ENCODE measurements around the gene FDX2. TPM values are rescaled to one million over a fixed set of nuclear protein-coding genes. Genes with fewer than 3 reads are reported as not detected.

Gene FDX2
- total RNA-seq, 1 experiment from 2014 or later = 79.5 TPM

- ATAC-seq (peak; percentile 76), DNase-seq (peak; percentile 98)
- peak within 1 kb of the TSS; percentile 96 for H3K4me2 ChIP-seq (ENCODE audit: low read length)
- H3F3A ChIP-seq (ENCODE audit: low read length, unreplicated experiment) = no peaks in the 10 kb centered on the region
- H3K9me3 ChIP-seq (ENCODE audit: low read length) = no peaks in the 10 kb centered on the region
- peaks cover 50% of the 10 kb centered on the region for H3K79me2 ChIP-seq (ENCODE audit: low read length)
- peaks cover 20% of the 10 kb centered on the region for H3K36me3 ChIP-seq (ENCODE audit: low read depth, low read length)
- intact Hi-C loops (cut with micrococcal nuclease) = loop anchor here (10.0 kb wide), 1 partner anchor 52 kb away; the partner anchor contains the start of gene TYK2
- peak within 1 kb of the TSS; percentile 84 for H2AFZ ChIP-seq (ENCODE audit: low read length)
- POLR2A ChIA-PET (ENCODE audit: unreplicated experiment) = interaction anchor here (0.5 to 0.6 kb wide), 5 partner anchors 16 to 875 kb away, joined by 4 to 26 read pairs (median 10); partner anchors contain the start of gene ICAM1
- no peak for TF ChIP-seq EZH2 (IDR thresholded peaks at IDR 0.05; ENCODE audit: low read length, unreplicated experiment)
- TF ChIP-seq CTCF (conservative IDR thresholded peaks at IDR 0.05; ENCODE audit: low read depth, low read length) = no peak
- no peak for TF ChIP-seq EZH2phosphoT487 (IDR thresholded peaks at IDR 0.05; ENCODE audit: borderline replicate concordance, low read length)
- H3K9me2 ChIP-seq (replicated peaks; ENCODE audit: low read length) = no peaks in the 10 kb centered on the region
- CTCF ChIA-PET = interaction anchor here (0.6 to 2.2 kb wide), 4 partner anchors 47 to 83 kb away, joined by 5 to 15 read pairs (median 7); partner anchors contain the start of gene ICAM1
- H4K20me1 ChIP-seq (ENCODE audit: low read length) = peaks cover 10% of the 10 kb centered on the region
- no peaks in the 10 kb centered on the region for H3K27me3 ChIP-seq (ENCODE audit: low read length)
- H3K4me1 ChIP-seq (ENCODE audit: insufficient read depth, low read length) = peaks cover 22% of the 10 kb centered on the region
- H3K9ac ChIP-seq (ENCODE audit: low read length) = peak within 1 kb of the TSS; percentile 86
- no TSS peak for BruUV-seq (replicated peaks)
- peak within 1 kb of the TSS; percentile 55 for H3K27ac ChIP-seq (ENCODE audit: low read length)
- H3K4me3 ChIP-seq (ENCODE audit: low read length) = peak within 1 kb of the TSS; percentile 84
Measured at GRCh38 chr19:10332965-10333757, 17.3 kb upstream of the FDX2 start, which contains the start of gene RAVER1. Gene RAVER1 (minus strand): TSS chr19:10333529. CDS start chr19:10333507, 22 bp downstream.

GRCh38 chr19:10332158-10332964 is 16.5 kb upstream of the FDX2 start:
- peaks cover 10% of the 10 kb centered on the region for H4K20me1 ChIP-seq (ENCODE audit: low read length)
- H3K4me3 ChIP-seq (ENCODE audit: low read length) = peak overlapping the region; percentile 84
- H3F3A ChIP-seq (ENCODE audit: low read length, unreplicated experiment) = no peaks in the 10 kb centered on the region
- POLR2A ChIA-PET (ENCODE audit: unreplicated experiment) = interaction anchor here (0.5 to 0.6 kb wide), 2 partner anchors 10 to 61 kb away, joined by 4 read pairs; partner anchors contain the start of gene ICAM1
- H3K27ac ChIP-seq (ENCODE audit: low read length) = no peak overlapping the region
- H3K79me2 ChIP-seq (ENCODE audit: low read length) = peaks cover 53% of the 10 kb centered on the region
- no peaks in the 10 kb centered on the region for H3K27me3 ChIP-seq (ENCODE audit: low read length)
- intact Hi-C loops (cut with micrococcal nuclease) = loop anchor here (10.0 kb wide), 1 partner anchor 52 kb away; the partner anchor contains the start of gene TYK2
- peak overlapping the region; percentile 96 for H3K4me2 ChIP-seq (ENCODE audit: low read length)
- peaks cover 27% of the 10 kb centered on the region for H3K36me3 ChIP-seq (ENCODE audit: low read depth, low read length)
- H3K9me2 ChIP-seq (replicated peaks; ENCODE audit: low read length) = no peaks in the 10 kb centered on the region
- H3K9me3 ChIP-seq (ENCODE audit: low read length) = no peaks in the 10 kb centered on the region
- peak overlapping the region; percentile 86 for H3K9ac ChIP-seq (ENCODE audit: low read length)
- DNase-seq (no peak), ATAC-seq (no peak)
- TSS peak; percentile 55 for BruUV-seq (replicated peaks)
- TF ChIP-seq EZH2phosphoT487 (IDR thresholded peaks at IDR 0.05; ENCODE audit: borderline replicate concordance, low read length) (no peak), EZH2 (IDR thresholded peaks at IDR 0.05; ENCODE audit: low read length, unreplicated experiment) (no peak), CTCF (conservative IDR thresholded peaks at IDR 0.05; ENCODE audit: low read depth, low read length) (no peak)
- H2AFZ ChIP-seq (ENCODE audit: low read length) = peak overlapping the region; percentile 84
- CTCF ChIA-PET = interaction anchor here (0.6 to 2.2 kb wide), 2 partner anchors 62 to 84 kb away, joined by 5 to 15 read pairs; partner anchors contain the start of gene ICAM1
- H3K4me1 ChIP-seq (ENCODE audit: insufficient read depth, low read length) = peaks cover 22% of the 10 kb centered on the region
